HEK293 (cell line): ENCODE results near the gene CRP.

ENCODE experiments used
- CTCF ChIA-PET: fragments of 350-600 bp; formaldehyde crosslinking; extraction: SDS; loops from one replicate; lab custom pipeline; 2021; ENCODE audit warnings: antibody characterized with exemption; lab: Yijun Ruan, JAX
- POLR2A ChIA-PET: fragments of 300-600 bp; formaldehyde crosslinking; extraction: SDS; loops from one replicate; lab custom pipeline; 2020; ENCODE audit warnings: antibody characterized with exemption, inconsistent platforms; lab: Yijun Ruan, JAX
- H3K27ac ChIP-seq: fragments of 200-500 bp; sonication (Bioruptor generic); 2 replicates; pipeline ENCODE4 v1.5.1; 2014; ENCODE audit warnings: low read depth, low read length, control low read depth, inconsistent platforms; ENCODE audit errors: extremely low read depth
- H3K36me3 ChIP-seq, 2 experiments: fragments of 200-500 bp in 1 of 2; sonication (Bioruptor generic) in 1 of 2; 1 replicate in 1 of 2; 2 replicates in 1 of 2; pipeline ENCODE4 v1.5.1; 2014 to 2017; ENCODE audit warnings: inconsistent platforms in 2 of 2, low read length in 2 of 2; ENCODE audit not compliant: control insufficient read depth in 2 of 2, insufficient read depth in 1 of 2
- H3K4me1 ChIP-seq: fragments of 200-500 bp; sonication (Bioruptor generic); 2 replicates; pipeline ENCODE4 v1.5.1; 2014; ENCODE audit warnings: mild to moderate bottlenecking, low read length, inconsistent platforms; ENCODE audit not compliant: control insufficient read depth, insufficient read depth
- H3K4me3 ChIP-seq: 2 replicates; pipeline ENCODE4 v1.5.1; 2011; ENCODE audit warnings: low read depth, mild to moderate bottlenecking, control low read depth, low read length, moderate library complexity
- H3K9me3 ChIP-seq: fragments of 200-500 bp; sonication (Bioruptor generic); 2 replicates; pipeline ENCODE4 v1.5.1; 2014; ENCODE audit warnings: low read depth, low read length, inconsistent platforms; ENCODE audit not compliant: control insufficient read depth, insufficient read depth
- GLI4 ChIP-seq: fragments of 450-650 bp; formaldehyde crosslinking; IDR thresholded peaks from 2 replicates; pipeline ENCODE4 v1.5.1; 2016; ENCODE audit warnings: missing biosample characterization, missing genetic modification characterization
- MYNN ChIP-seq: fragments of 450-650 bp; formaldehyde crosslinking; IDR thresholded peaks from 2 replicates; pipeline ENCODE4 v1.5.1; 2016; ENCODE audit warnings: missing biosample characterization, missing genetic modification characterization, borderline replicate concordance
- SALL2 ChIP-seq: fragments of 450-650 bp; formaldehyde crosslinking; IDR thresholded peaks from 2 replicates; pipeline ENCODE4 v1.5.0; 2017; ENCODE audit warnings: missing biosample characterization, mild to moderate bottlenecking, missing genetic modification characterization, borderline replicate concordance
- YY2 ChIP-seq: fragments of 450-650 bp; formaldehyde crosslinking; IDR thresholded peaks from 2 replicates; pipeline ENCODE4 v1.5.1; 2016; ENCODE audit warnings: missing biosample characterization, missing genetic modification characterization
- ZBTB17 ChIP-seq: fragments of 450-650 bp; formaldehyde crosslinking; IDR thresholded peaks from 2 replicates; pipeline ENCODE4 v1.5.1; 2016; ENCODE audit warnings: missing biosample characterization, missing genetic modification characterization
- ZBTB20 ChIP-seq: fragments of 450-650 bp; formaldehyde crosslinking; IDR thresholded peaks from 2 replicates; pipeline ENCODE4 v1.5.1; 2016; ENCODE audit warnings: missing biosample characterization, missing genetic modification characterization
- ZBTB26 ChIP-seq: fragments of 450-650 bp; formaldehyde crosslinking; optimal IDR thresholded peaks from 2 replicates; pipeline ENCODE3; 2016; ENCODE audit warnings: missing biosample characterization, mild to moderate bottlenecking, missing genetic modification characterization
- ZFP37 ChIP-seq: fragments of 450-650 bp; formaldehyde crosslinking; IDR thresholded peaks from 2 replicates; pipeline ENCODE4 v1.5.1; 2016; ENCODE audit warnings: missing biosample characterization, missing genetic modification characterization
- ZNF132 ChIP-seq: fragments of 450-650 bp; formaldehyde crosslinking; IDR thresholded peaks from 2 replicates; pipeline ENCODE4 v1.5.1; 2017; ENCODE audit warnings: missing biosample characterization, missing genetic modification characterization, borderline replicate concordance
- ZNF133 ChIP-seq: fragments of 450-650 bp; formaldehyde crosslinking; IDR thresholded peaks from 2 replicates; pipeline ENCODE4 v1.5.1; 2016; ENCODE audit warnings: missing biosample characterization, missing genetic modification characterization
- ZNF148 ChIP-seq: fragments of 450-650 bp; formaldehyde crosslinking; IDR thresholded peaks from 2 replicates; pipeline ENCODE4 v1.5.0; 2017; ENCODE audit warnings: missing biosample characterization, missing genetic modification characterization, borderline replicate concordance
- ZNF157 ChIP-seq: fragments of 450-650 bp; formaldehyde crosslinking; IDR thresholded peaks from 2 replicates; pipeline ENCODE4 v1.5.1; 2016; ENCODE audit warnings: missing biosample characterization, missing genetic modification characterization
- ZNF16 ChIP-seq: fragments of 450-650 bp; formaldehyde crosslinking; IDR thresholded peaks from 2 replicates; pipeline ENCODE4 v1.5.1; 2016; ENCODE audit warnings: low read depth, missing biosample characterization, missing genetic modification characterization
- ZNF211 ChIP-seq: fragments of 450-650 bp; formaldehyde crosslinking; IDR thresholded peaks from 2 replicates; pipeline ENCODE4 v1.5.1; 2016; ENCODE audit warnings: low read depth, missing biosample characterization, missing genetic modification characterization
- ZNF24 ChIP-seq: fragments of 450-650 bp; formaldehyde crosslinking; IDR thresholded peaks from 2 replicates; pipeline ENCODE4 v1.5.1; 2016; ENCODE audit warnings: missing biosample characterization, missing genetic modification characterization
- ZNF248 ChIP-seq: fragments of 450-650 bp; formaldehyde crosslinking; IDR thresholded peaks from 2 replicates; pipeline ENCODE4 v1.5.1; 2017; ENCODE audit warnings: missing biosample characterization, missing genetic modification characterization
- ZNF449 ChIP-seq: fragments of 450-650 bp; formaldehyde crosslinking; IDR thresholded peaks from 2 replicates; pipeline ENCODE4 v1.5.1; 2017; ENCODE audit warnings: missing biosample characterization, mild to moderate bottlenecking, missing genetic modification characterization, moderate library complexity
- ZNF501 ChIP-seq: fragments of 450-650 bp; formaldehyde crosslinking; IDR thresholded peaks from 2 replicates; pipeline ENCODE4 v1.5.1; 2016; ENCODE audit warnings: missing biosample characterization, missing genetic modification characterization
- ZNF514 ChIP-seq: fragments of 450-650 bp; formaldehyde crosslinking; IDR thresholded peaks from 2 replicates; pipeline ENCODE4 v1.5.1; 2016; ENCODE audit warnings: missing biosample characterization, missing genetic modification characterization
- ZNF549 ChIP-seq: fragments of 450-650 bp; IDR thresholded peaks from 2 replicates; pipeline ENCODE4 v1.5.1; 2018; ENCODE audit warnings: missing biosample characterization, missing genetic modification characterization, mild to moderate bottlenecking, inconsistent platforms, moderate library complexity
- ZNF560 ChIP-seq: fragments of 450-650 bp; formaldehyde crosslinking; IDR thresholded peaks from 2 replicates; pipeline ENCODE4 v1.5.1; 2017; ENCODE audit warnings: missing biosample characterization, missing genetic modification characterization, borderline replicate concordance
- ZNF585B ChIP-seq: fragments of 450-650 bp; formaldehyde crosslinking; IDR thresholded peaks from 2 replicates; pipeline ENCODE4 v1.5.1; 2016; ENCODE audit warnings: missing biosample characterization, missing genetic modification characterization
- ZNF621 ChIP-seq: fragments of 450-650 bp; formaldehyde crosslinking; IDR thresholded peaks from 2 replicates; pipeline ENCODE4 v1.5.1; 2017; ENCODE audit warnings: missing biosample characterization, missing genetic modification characterization
- ZNF768 ChIP-seq: fragments of 450-650 bp; formaldehyde crosslinking; IDR thresholded peaks from 2 replicates; pipeline ENCODE4 v1.5.1; 2018; ENCODE audit warnings: missing biosample characterization, mild to moderate bottlenecking, missing genetic modification characterization
- ZSCAN30 ChIP-seq: fragments of 450-650 bp; IDR thresholded peaks from 2 replicates; pipeline ENCODE4 v1.5.1; 2018; ENCODE audit warnings: missing biosample characterization, mild to moderate bottlenecking, missing genetic modification characterization, moderate library complexity
- TF ChIP-seq, protein P1 (sequence below): fragments of 450-650 bp; formaldehyde crosslinking; IDR thresholded peaks from 2 replicates; pipeline ENCODE4 v1.5.1; 2016; ENCODE audit warnings: missing biosample characterization, missing genetic modification characterization, low read depth

The CRP gene

DNA sequence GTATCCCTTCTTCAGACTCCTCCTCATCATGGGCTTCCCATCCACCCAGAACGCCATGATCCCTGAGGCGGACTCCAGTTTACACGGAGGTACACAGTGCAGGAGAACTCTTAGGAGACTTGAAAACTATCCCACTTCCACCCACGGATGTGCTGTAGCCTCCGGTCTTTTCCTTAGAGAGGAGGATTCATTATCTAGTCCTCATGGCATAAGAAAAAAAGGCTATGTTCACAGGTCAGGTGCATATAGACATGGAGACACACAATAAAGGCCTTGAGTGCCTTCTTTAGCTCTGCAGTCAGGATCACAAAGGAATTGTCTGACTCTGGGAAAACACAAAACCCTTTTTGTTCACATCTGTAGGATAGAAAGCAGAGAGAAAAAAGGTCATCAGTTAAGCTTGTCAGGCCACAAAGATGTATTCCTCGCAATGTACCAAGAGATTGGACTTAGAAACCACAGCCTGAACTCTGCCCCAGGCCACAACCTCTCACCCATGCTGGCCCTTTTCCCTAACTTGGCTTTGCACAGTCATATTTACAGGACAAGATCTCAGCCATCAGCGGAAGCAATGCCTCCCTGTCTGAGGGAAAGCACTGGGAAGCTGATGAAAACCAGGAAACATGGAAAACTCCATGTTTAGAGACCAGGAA is 9.0 kb downstream of the CRP start:
- Histone ChIP-seq H3K27ac (no peak overlapping the region), H3K9me3 (no peaks in the 10 kb centered on the region), H3K36me3 (no peaks in the 10 kb centered on the region), H3K4me3 (no peak overlapping the region), H3K4me1 (no peaks in the 10 kb centered on the region)
- ChIA-PET CTCF (interaction anchor here (0.9 kb wide), 1 partner anchor 29 kb away, joined by 3 read pairs; no protein-coding TSS in a partner anchor), POLR2A (no interaction called here)
- TF ChIP-seq ZFP37 (tag by site-specific recombination), result no peak
- no peak for TF ChIP-seq ZBTB20 (tag by site-specific recombination)
- TF ChIP-seq ZNF621 (tag by site-specific recombination), result no peak
- TF ChIP-seq ZNF211, result no peak
- TF ChIP-seq SALL2, result no peak
- no peak for TF ChIP-seq ZNF449

GRCh38 chr1:159704481-159704880 is 9.9 kb downstream of the CRP start:
- ChIA-PET POLR2A (no interaction called here), CTCF (no interaction called here)
- H3K27ac ChIP-seq, result no peak overlapping the region
- no peaks in the 10 kb centered on the region for H3K9me3 ChIP-seq
- H3K36me3 ChIP-seq, result no peaks in the 10 kb centered on the region
- no peak overlapping the region for H3K4me3 ChIP-seq
- TF ChIP-seq ZNF133 (no peak), ZBTB17 (tag by site-specific recombination) (no peak), ZNF24 (tag by site-specific recombination) (no peak), ZNF248 (tag by site-specific recombination) (no peak), ZNF16 (tag by site-specific recombination) (no peak), ZNF157 (tag by site-specific recombination) (no peak), MYNN (tag by site-specific recombination) (no peak), ZNF148 (tag by site-specific recombination) (no peak), ZNF514 (no peak), ZNF549 (tag by site-specific recombination) (no peak), ZNF585B (tag by site-specific recombination) (no peak), GLI4 (tag by site-specific recombination) (no peak), YY2 (tag by site-specific recombination) (no peak), ZBTB26 (tag by site-specific recombination) (no peak), ZNF768 (no peak), ZNF501 (tag by site-specific recombination) (no peak), ZNF560 (tag by site-specific recombination) (no peak), ZNF132 (tag by site-specific recombination) (no peak), ZSCAN30 (tag by site-specific recombination) (no peak)
- TF ChIP-seq, protein P1, sequence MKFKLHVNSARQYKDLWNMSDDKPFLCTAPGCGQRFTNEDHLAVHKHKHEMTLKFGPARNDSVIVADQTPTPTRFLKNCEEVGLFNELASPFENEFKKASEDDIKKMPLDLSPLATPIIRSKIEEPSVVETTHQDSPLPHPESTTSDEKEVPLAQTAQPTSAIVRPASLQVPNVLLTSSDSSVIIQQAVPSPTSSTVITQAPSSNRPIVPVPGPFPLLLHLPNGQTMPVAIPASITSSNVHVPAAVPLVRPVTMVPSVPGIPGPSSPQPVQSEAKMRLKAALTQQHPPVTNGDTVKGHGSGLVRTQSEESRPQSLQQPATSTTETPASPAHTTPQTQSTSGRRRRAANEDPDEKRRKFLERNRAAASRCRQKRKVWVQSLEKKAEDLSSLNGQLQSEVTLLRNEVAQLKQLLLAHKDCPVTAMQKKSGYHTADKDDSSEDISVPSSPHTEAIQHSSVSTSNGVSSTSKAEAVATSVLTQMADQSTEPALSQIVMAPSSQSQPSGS (tag by site-specific recombination), result no peak
- no peaks in the 10 kb centered on the region for H3K4me1 ChIP-seq
